Upper lobe of left lung (tissue), 6 donors: Measurements from ENCODE around the gene KIF25. TPM values are rescaled to one million over a fixed set of nuclear protein-coding genes. Genes with fewer than 3 reads are reported as not detected.

Source experiments
- ATAC-seq, 2 donors: fragments of 200-7000 bp; cut with Tn5 transposase; one replicate each; pipeline ENCODE4 v1.9.1; 2022; ENCODE audit warnings: mild to moderate bottlenecking in 2 of 2, moderate library complexity in 2 of 2; ENCODE audit not compliant: low FRiP score in 2 of 2
- DNase-seq, 2 donors: peaks; one replicate each; pipeline ENCODE4 v3.0.0-alpha.2; 2019 to 2020
- H3K27ac ChIP-seq, 4 donors: fragments of 200-600 bp; sonication (generic); one replicate each; pipeline ENCODE4 v1.5.1; 2016 to 2019
- H3K27me3 ChIP-seq, 4 donors: fragments of 200-600 bp; sonication (generic); one replicate each; pipeline ENCODE4 v1.5.1; 2017 to 2019
- H3K36me3 ChIP-seq, 4 donors: fragments of 200-600 bp; sonication (generic); one replicate each; pipeline ENCODE4 v1.5.1; 2016 to 2019
- H3K4me1 ChIP-seq, 4 donors: fragments of 200-600 bp; sonication (generic); one replicate each; pipeline ENCODE4 v1.5.1; 2018 to 2019
- H3K4me3 ChIP-seq, 4 donors: fragments of 200-600 bp; sonication (generic); one replicate each; pipeline ENCODE4 v1.5.1; 2017 to 2019; ENCODE audit warnings: mild to moderate bottlenecking in 2 of 4, moderate library complexity in 1 of 4
- H3K9me3 ChIP-seq, 4 donors: fragments of 200-600 bp; sonication (generic); one replicate each; pipeline ENCODE4 v1.5.1; 2018 to 2019
- CTCF ChIP-seq, 6 experiments: fragments of 450-650 bp in 4 of 6; fragments of 200-600 bp in 2 of 6; sonication (generic) in 2 of 6; IDR thresholded peaks; one replicate each; pipeline ENCODE4 v1.5.1; 2016 to 2019; ENCODE audit warnings: antibody characterized with exemption in 6 of 6
- EP300 ChIP-seq, 4 donors: sonication (generic); formaldehyde crosslinking; IDR thresholded peaks; one replicate each; pipeline ENCODE4 v1.5.1; 2017; ENCODE audit warnings: antibody characterized with exemption in 4 of 4, control low read depth in 2 of 4
- POLR2A ChIP-seq, 4 donors: fragments of 450-650 bp; IDR thresholded peaks; one replicate each; pipeline ENCODE4 v1.5.1; 2016 to 2017; ENCODE audit warnings: antibody characterized with exemption in 4 of 4, mild to moderate bottlenecking in 2 of 4
- POLR2AphosphoS5 ChIP-seq, 2 donors: sonication (generic); formaldehyde crosslinking; IDR thresholded peaks; one replicate each; pipeline ENCODE4 v1.5.1; 2017; ENCODE audit warnings: antibody characterized with exemption in 2 of 2
- WGBS, 2 donors: methylation state at CpG; one replicate each; pipeline ENCODE4 v1.1.5; 2017 to 2018; 5-methylcytosine and 5-hydroxymethylcytosine counted together
- total RNA-seq, 6 donors: library from RNA; depleted of rRNA in 4 of 6; stranded (reverse); fragments of >200 nt in 4 of 6; gene quantifications; one replicate each; pipeline versions ENCODE4 v1.1.0 to v1.2.1, GENCODE V29; 2016 to 2021
- donor health status: DM: no; HTN: no; CAD: no; lungs with moderate emphysema.
- donor health status: DM: no; HTN: yes; CAD: no; lungs with severe emphysema.

Gene KIF25
- total RNA-seq, 6 donors from 2014 or later = 0.17 to 0.54 (median 0.30) TPM; not detected in 3

- ATAC-seq (no peak), DNase-seq (peak in 1 of 2 donors; percentile 73)
- H3K27ac ChIP-seq = no peak overlapping the region
- H3K36me3 ChIP-seq = no peaks in the 10 kb centered on the region
- peaks cover 0 to 9% (median 2%) of the 10 kb centered on the region in 4 donors for H3K4me1 ChIP-seq
- no peaks in the 10 kb centered on the region for H3K9me3 ChIP-seq
- TF ChIP-seq CTCF (IDR thresholded peaks at IDR 0.05) (no peak), EP300 (IDR thresholded peaks at IDR 0.05) (no peak), POLR2A (IDR thresholded peaks at IDR 0.05) (no peak), POLR2AphosphoS5 (IDR thresholded peaks at IDR 0.05) (no peak)
- WGBS, 2 donors = 84 to 93% methylated on average over 9 of the region's 9 CpGs
- H3K4me3 ChIP-seq = no peak overlapping the region
- no peaks in the 10 kb centered on the region for H3K27me3 ChIP-seq
These were observed 54.2 kb downstream of the KIF25 start for GRCh38 chr6:168051648-168052047.

- peaks cover 0 to 9% (median 2%) of the 10 kb centered on the region in 4 donors for H3K4me1 ChIP-seq
- H3K9me3 ChIP-seq = no peaks in the 10 kb centered on the region
- no peak for TF ChIP-seq CTCF (IDR thresholded peaks at IDR 0.05)
- TF ChIP-seq POLR2A (IDR thresholded peaks at IDR 0.05) = no peak
- no peak for ATAC-seq
- DNase-seq = peak in 1 of 2 donors; percentile 77
- H3K4me3 ChIP-seq = no peak overlapping the region
- H3K36me3 ChIP-seq = no peaks in the 10 kb centered on the region
- no peak overlapping the region for H3K27ac ChIP-seq
- no peaks in the 10 kb centered on the region for H3K27me3 ChIP-seq
- WGBS, 2 donors = 92 to 93% methylated on average over 7 to 17 of the region's 26 CpGs
These were observed 54.9 kb downstream of the KIF25 start for GRCh38 chr6:168052291-168052891.

- Histone ChIP-seq H3K4me1 (peaks cover 0 to 9% (median 2%) of the 10 kb centered on the region in 4 donors), H3K27me3 (no peaks in the 10 kb centered on the region), H3K9me3 (no peaks in the 10 kb centered on the region), H3K27ac (no peak overlapping the region), H3K36me3 (no peaks in the 10 kb centered on the region), H3K4me3 (no peak overlapping the region)
- no peak for ATAC-seq
- TF ChIP-seq POLR2AphosphoS5 (IDR thresholded peaks at IDR 0.05) (no peak), CTCF (IDR thresholded peaks at IDR 0.05) (no peak), EP300 (IDR thresholded peaks at IDR 0.05) (no peak), POLR2A (IDR thresholded peaks at IDR 0.05) (no peak)
- peak in 1 of 2 donors; percentile 63 for DNase-seq
- 90 to 91% methylated on average over 28 to 38 of the region's 38 CpGs for WGBS, 2 donors
These were observed 55.9 kb downstream of the KIF25 start for GRCh38 chr6:168053086-168053956.

GRCh38 chr6:168053957-168054471, 56.5 kb downstream of the KIF25 start:
- Histone ChIP-seq H3K9me3 (no peaks in the 10 kb centered on the region), H3K4me1 (peaks cover 0 to 9% (median 2%) of the 10 kb centered on the region in 4 donors), H3K27me3 (no peaks in the 10 kb centered on the region), H3K27ac (no peak overlapping the region), H3K4me3 (no peak overlapping the region), H3K36me3 (no peaks in the 10 kb centered on the region)
- DNase-seq (peak in 1 of 2 donors; percentile 64), ATAC-seq (no peak)
- no peak for TF ChIP-seq EP300 (IDR thresholded peaks at IDR 0.05)
- no peak for TF ChIP-seq POLR2AphosphoS5 (IDR thresholded peaks at IDR 0.05)
- no peak for TF ChIP-seq CTCF (IDR thresholded peaks at IDR 0.05)
- TF ChIP-seq POLR2A (IDR thresholded peaks at IDR 0.05) = no peak
- WGBS, 2 donors = 84 to 100% methylated on average over 1 to 12 of the region's 14 CpGs
